Measurements from ENCODE around the gene ARL2BP. TPM values are rescaled to one million over a fixed set of nuclear protein-coding genes. Genes with fewer than 3 reads are reported as not detected.

ARL2BP gene
- total RNA-seq, 1 experiment from 2014 or later, result 10.6 TPM

DNA sequence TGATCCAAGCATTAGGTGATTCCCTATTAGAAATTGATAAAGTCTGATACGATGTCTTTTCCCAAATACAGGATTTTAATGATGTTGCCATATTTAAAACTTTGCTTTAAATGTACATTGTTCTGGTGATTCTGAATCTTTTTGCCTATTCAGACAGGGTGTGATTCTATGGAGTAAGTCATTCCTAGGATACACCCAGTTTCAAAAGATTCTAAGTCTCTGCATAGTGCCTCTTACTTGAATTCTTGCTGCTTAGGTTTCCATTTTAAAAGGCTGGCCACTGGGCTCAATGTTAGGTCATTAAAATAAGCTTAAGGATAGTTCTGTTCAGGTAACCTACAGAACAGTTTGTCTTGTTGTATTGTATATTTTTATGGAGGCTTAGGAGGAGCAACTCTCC is 22.0 kb upstream of the ARL2BP start (continued):
- TF ChIP-seq, protein P1, sequence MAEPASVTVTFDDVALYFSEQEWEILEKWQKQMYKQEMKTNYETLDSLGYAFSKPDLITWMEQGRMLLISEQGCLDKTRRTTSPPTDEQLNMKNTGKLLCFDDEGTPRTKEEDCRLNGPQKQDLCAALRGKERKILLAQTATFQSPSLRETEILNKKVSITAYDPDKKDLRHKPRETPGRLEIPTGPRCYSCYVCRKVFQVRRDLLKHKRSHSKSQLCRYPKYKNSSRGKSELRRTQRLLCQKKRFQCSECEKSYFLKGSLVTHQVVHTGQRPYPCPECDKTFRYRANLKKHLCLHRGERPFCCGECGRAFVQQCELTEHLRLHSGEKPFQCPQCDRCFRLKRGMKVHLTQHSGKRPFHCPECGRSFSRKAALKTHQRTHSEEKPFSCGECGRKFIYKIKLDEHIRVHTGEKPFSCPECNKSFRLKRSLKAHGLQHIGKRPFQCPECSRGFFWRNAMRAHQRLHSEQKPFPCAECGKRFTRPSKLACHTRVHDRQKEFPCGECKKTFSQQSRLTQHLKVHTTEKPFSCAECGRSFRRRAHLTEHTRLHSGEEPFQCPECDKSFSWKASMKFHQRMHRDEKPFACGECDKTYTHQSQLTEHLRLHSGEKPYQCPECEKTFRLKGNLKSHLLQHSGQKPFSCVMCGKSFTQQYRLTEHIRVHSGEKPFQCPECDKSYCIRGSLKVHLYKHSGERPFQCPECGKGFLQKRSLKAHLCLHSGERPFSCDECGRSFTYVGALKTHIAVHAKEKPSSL (CRISPR knock-in tag; conservative IDR thresholded peaks at IDR 0.05), result no peak

GRCh38 chr16:57224651-57225335 is 20.3 kb upstream of the ARL2BP start:
- Mint-ChIP-seq H3K9me3 (no peaks in the 10 kb centered on the region), H3K36me3 (peaks cover 52% of the 10 kb centered on the region), H3K27ac (no peak overlapping the region), H3K27me3 (ENCODE audit: low read depth) (no peaks in the 10 kb centered on the region), H3K4me1 (no peaks in the 10 kb centered on the region), H3K4me3 (no peak overlapping the region)
- POLR2A ChIA-PET, result no interaction called here
- CTCF ChIA-PET, result no interaction called here
- no peak for ATAC-seq
- TF ChIP-seq OVOL2 (CRISPR knock-in tag; IDR thresholded peaks at IDR 0.05; ENCODE audit: borderline replicate concordance) (no peak), ZMAT4 (CRISPR knock-in tag; IDR thresholded peaks at IDR 0.05) (no peak), USF2 (CRISPR knock-in tag; IDR thresholded peaks at IDR 0.05) (no peak), ZNF317 (CRISPR knock-in tag; IDR thresholded peaks at IDR 0.05; ENCODE audit: borderline replicate concordance, low read depth) (no peak), NR3C1 (CRISPR knock-in tag; conservative IDR thresholded peaks at IDR 0.05; ENCODE audit: low read depth) (no peak), ERG (CRISPR knock-in tag; IDR thresholded peaks at IDR 0.05) (no peak), JAZF1 (CRISPR knock-in tag; IDR thresholded peaks at IDR 0.05) (no peak)
- DNase-seq (ENCODE audit: low spot score), result no peak

GRCh38 chr16:57225978-57226377 is 19.1 kb upstream of the ARL2BP start:
- CTCF ChIA-PET, result no interaction called here
- H3K9me3 Mint-ChIP-seq, result no peaks in the 10 kb centered on the region

More at GRCh38 chr16:57225978-57226377, 19.1 kb upstream of the ARL2BP start:
- DNase-seq (ENCODE audit: low spot score) (no peak), ATAC-seq (no peak)
- no peaks in the 10 kb centered on the region for H3K27me3 Mint-ChIP-seq (ENCODE audit: low read depth)
- peaks cover 56% of the 10 kb centered on the region for H3K36me3 Mint-ChIP-seq
- H3K27ac Mint-ChIP-seq, result no peak overlapping the region
- no peak overlapping the region for H3K4me3 Mint-ChIP-seq
- H3K4me1 Mint-ChIP-seq, result no peaks in the 10 kb centered on the region
- POLR2A ChIA-PET, result no interaction called here
- TF ChIP-seq CREM (CRISPR knock-in tag; IDR thresholded peaks at IDR 0.05) (no peak), FOXJ3 (CRISPR knock-in tag; IDR thresholded peaks at IDR 0.05; ENCODE audit: borderline replicate concordance) (no peak), ETV6 (CRISPR knock-in tag; IDR thresholded peaks at IDR 0.05) (no peak), TCF7 (CRISPR knock-in tag; IDR thresholded peaks at IDR 0.05; ENCODE audit: low read depth) (no peak), MYBL2 (CRISPR knock-in tag; IDR thresholded peaks at IDR 0.05) (no peak), RELA (CRISPR knock-in tag; IDR thresholded peaks at IDR 0.05; ENCODE audit: borderline replicate concordance) (no peak), ZNF317 (CRISPR knock-in tag; IDR thresholded peaks at IDR 0.05; ENCODE audit: borderline replicate concordance, low read depth) (no peak), FOXK1 (CRISPR knock-in tag; IDR thresholded peaks at IDR 0.05) (no peak), IRF2 (CRISPR knock-in tag; IDR thresholded peaks at IDR 0.05; ENCODE audit: borderline replicate concordance, low read depth) (no peak), KAT7 (CRISPR knock-in tag; IDR thresholded peaks at IDR 0.05; ENCODE audit: borderline replicate concordance) (no peak), ZNF423 (CRISPR knock-in tag; IDR thresholded peaks at IDR 0.05) (no peak)
- TF ChIP-seq, protein P2, sequence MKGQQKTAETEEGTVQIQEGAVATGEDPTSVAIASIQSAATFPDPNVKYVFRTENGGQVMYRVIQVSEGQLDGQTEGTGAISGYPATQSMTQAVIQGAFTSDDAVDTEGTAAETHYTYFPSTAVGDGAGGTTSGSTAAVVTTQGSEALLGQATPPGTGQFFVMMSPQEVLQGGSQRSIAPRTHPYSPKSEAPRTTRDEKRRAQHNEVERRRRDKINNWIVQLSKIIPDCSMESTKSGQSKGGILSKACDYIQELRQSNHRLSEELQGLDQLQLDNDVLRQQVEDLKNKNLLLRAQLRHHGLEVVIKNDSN (CRISPR knock-in tag; IDR thresholded peaks at IDR 0.05), result no peak
- TF ChIP-seq, protein P3, sequence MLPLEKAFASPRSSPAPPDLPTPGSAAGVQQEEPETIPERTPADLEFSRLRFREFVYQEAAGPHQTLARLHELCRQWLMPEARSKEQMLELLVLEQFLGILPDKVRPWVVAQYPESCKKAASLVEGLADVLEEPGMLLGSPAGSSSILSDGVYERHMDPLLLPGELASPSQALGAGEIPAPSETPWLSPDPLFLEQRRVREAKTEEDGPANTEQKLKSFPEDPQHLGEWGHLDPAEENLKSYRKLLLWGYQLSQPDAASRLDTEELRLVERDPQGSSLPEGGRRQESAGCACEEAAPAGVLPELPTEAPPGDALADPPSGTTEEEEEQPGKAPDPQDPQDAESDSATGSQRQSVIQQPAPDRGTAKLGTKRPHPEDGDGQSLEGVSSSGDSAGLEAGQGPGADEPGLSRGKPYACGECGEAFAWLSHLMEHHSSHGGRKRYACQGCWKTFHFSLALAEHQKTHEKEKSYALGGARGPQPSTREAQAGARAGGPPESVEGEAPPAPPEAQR (CRISPR knock-in tag; IDR thresholded peaks at IDR 0.05), result no peak
- TF ChIP-seq, protein P4, sequence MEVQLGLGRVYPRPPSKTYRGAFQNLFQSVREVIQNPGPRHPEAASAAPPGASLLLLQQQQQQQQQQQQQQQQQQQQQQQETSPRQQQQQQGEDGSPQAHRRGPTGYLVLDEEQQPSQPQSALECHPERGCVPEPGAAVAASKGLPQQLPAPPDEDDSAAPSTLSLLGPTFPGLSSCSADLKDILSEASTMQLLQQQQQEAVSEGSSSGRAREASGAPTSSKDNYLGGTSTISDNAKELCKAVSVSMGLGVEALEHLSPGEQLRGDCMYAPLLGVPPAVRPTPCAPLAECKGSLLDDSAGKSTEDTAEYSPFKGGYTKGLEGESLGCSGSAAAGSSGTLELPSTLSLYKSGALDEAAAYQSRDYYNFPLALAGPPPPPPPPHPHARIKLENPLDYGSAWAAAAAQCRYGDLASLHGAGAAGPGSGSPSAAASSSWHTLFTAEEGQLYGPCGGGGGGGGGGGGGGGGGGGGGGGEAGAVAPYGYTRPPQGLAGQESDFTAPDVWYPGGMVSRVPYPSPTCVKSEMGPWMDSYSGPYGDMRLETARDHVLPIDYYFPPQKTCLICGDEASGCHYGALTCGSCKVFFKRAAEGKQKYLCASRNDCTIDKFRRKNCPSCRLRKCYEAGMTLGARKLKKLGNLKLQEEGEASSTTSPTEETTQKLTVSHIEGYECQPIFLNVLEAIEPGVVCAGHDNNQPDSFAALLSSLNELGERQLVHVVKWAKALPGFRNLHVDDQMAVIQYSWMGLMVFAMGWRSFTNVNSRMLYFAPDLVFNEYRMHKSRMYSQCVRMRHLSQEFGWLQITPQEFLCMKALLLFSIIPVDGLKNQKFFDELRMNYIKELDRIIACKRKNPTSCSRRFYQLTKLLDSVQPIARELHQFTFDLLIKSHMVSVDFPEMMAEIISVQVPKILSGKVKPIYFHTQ (CRISPR knock-in tag; IDR thresholded peaks at IDR 0.05), result no peak

All from WTC11 (cell line).